ENCODE results near the gene PABPN1. TPM values are rescaled to one million over a fixed set of nuclear protein-coding genes. Genes with fewer than 3 reads are reported as not detected.
A peak's percentile ranks its signal among the peaks of the same experiment; 100 is the strongest.

Gene PABPN1
- total RNA-seq, 1 donor from 2014 or later = 298 TPM

DNA sequence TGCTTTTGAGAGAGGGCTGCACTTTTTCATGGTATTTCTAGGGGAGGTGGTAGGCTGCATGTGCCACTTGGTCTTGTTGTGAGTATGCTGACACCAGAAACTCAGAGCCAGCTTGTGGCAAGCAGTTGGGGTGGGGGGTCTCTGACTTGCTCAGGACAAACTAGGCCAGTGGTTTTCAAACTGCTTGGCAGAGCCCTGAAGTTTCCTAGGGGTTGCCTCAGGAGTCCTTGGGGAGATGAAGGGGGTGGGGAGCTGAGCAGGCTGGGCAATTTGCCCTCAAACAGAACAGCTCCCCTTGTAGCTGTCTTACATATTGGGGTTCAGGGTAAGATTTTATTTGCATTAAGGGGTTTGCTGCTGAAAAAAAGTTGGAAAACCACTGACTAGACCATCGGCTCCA lies 10.7 kb upstream of the PABPN1 start:
- H3F3A ChIP-seq (ENCODE audit: low read depth) = peaks cover 20% of the 10 kb centered on the region
- peaks cover 23% of the 10 kb centered on the region for H3K36me3 Mint-ChIP-seq
- H3K9ac ChIP-seq = no peak overlapping the region
- no peak for TF ChIP-seq EZH2 (IDR thresholded peaks at IDR 0.05)
- no peaks in the 10 kb centered on the region for H3K9me3 ChIP-seq (ENCODE audit: low read depth)
- H3K27ac Mint-ChIP-seq = no peak overlapping the region
- no peak overlapping the region for H3K4me3 ChIP-seq
- H3K4me3 Mint-ChIP-seq = no peak overlapping the region
- H3K4me2 ChIP-seq = no peak overlapping the region
- H4K20me1 ChIP-seq (ENCODE audit: low read depth) = no peaks in the 10 kb centered on the region
- peaks cover 3% of the 10 kb centered on the region for H3K36me3 ChIP-seq
- H3K4me1 ChIP-seq = peaks cover 12% of the 10 kb centered on the region
- no peak overlapping the region for H3K27ac ChIP-seq
- H3K9me3 Mint-ChIP-seq = peaks cover 2% of the 10 kb centered on the region
- H2AFZ ChIP-seq (replicated peaks) = no peak overlapping the region
- no peaks in the 10 kb centered on the region for H3K27me3 Mint-ChIP-seq (ENCODE audit: insufficient read depth, low read depth)
- no peak for DNase-seq (ENCODE audit: low spot score)
- no peaks in the 10 kb centered on the region for H3K27me3 ChIP-seq
- peaks cover 21% of the 10 kb centered on the region for H3K4me1 Mint-ChIP-seq
- peaks cover 22% of the 10 kb centered on the region for H3K79me2 ChIP-seq (ENCODE audit: low read depth)

DNA sequence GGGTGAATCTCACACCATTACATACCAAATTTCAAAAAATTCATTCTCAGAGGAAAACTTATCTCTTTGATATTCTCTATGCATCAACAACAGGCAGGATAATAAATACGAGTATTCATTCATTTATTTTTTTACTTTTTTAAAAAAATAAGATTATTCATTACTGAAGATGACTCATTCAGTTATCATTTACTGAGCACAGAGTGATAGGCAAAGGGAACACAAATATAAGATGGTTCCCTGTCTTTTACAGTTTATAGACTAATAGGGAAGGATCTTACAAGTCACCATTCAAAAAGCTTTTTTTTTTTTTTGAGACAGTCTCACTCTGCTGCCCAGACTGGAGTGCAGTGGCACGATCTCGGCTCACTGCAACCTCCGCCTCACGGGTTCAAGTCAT lies 5.0 kb upstream of the PABPN1 start:
- Histone ChIP-seq H2AFZ (replicated peaks) (no peak overlapping the region), H3K9ac (no peak overlapping the region)

DNA sequence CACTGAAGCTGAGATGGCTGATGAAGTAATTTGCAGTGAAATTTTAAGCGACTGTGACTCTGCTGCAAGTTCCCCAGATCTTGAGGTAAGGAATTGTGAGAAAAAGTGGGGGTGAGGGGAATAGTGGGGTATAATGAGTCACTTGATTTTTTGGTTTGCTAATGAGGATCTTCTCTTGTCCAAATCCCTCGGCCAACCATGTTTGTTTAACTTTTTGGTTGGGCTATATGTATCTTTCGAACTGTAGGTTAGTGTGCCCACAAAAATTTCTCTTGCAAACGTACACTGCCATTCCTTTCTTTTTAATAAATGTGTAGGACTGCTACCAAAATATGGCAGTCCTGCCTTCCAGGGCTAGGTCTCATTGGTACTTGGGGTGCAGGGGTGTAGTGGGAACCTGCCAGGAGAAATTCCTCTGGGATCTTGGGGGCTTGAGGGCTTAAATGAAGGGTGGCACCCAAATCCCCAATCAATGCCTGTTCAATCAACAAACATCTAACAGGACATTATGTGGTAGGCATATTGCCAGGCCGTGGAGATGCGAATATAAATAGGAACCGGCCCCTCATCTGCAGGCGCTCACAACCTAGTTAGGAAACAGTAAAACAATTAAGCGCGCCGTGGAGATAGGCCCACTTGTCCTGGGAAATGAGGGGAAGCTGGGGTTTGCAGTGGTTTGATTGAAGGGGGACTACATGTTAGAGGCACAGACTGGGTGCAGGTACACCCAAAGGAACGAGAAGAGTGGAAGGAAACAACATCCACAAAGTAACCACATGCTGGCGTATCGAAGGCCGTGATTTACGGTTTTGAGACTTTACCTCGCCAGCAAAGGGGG lies 1.3 kb upstream of the PABPN1 start:
- peaks cover 29% of the 10 kb centered on the region for H3K36me3 Mint-ChIP-seq
- Histone ChIP-seq H4K20me1 (ENCODE audit: low read depth) (peaks cover 20% of the 10 kb centered on the region), H3K9ac (no peak overlapping the region), H3K79me2 (ENCODE audit: low read depth) (peaks cover 29% of the 10 kb centered on the region), H3K4me1 (peaks cover 22% of the 10 kb centered on the region), H3K27me3 (no peaks in the 10 kb centered on the region), H3K36me3 (peaks cover 15% of the 10 kb centered on the region), H3K4me2 (peak overlapping the region; percentile 65), H3K9me3 (ENCODE audit: low read depth) (no peaks in the 10 kb centered on the region), H3K27ac (peak overlapping the region; percentile 95), H3K4me3 (peak overlapping the region; percentile 40), H2AFZ (replicated peaks) (peak overlapping the region; percentile 57), H3F3A (ENCODE audit: low read depth) (peaks cover 40% of the 10 kb centered on the region)
- DNase-seq (ENCODE audit: low spot score) = no peak
- H3K27ac Mint-ChIP-seq = peak overlapping the region; percentile 89
- peaks cover 13% of the 10 kb centered on the region for H3K27me3 Mint-ChIP-seq (ENCODE audit: insufficient read depth, low read depth)
- TF ChIP-seq EZH2 (IDR thresholded peaks at IDR 0.05) = no peak
- TF ChIP-seq EZH2phosphoT487 (IDR thresholded peaks at IDR 0.05) = no peak
- TF ChIP-seq, protein P1, sequence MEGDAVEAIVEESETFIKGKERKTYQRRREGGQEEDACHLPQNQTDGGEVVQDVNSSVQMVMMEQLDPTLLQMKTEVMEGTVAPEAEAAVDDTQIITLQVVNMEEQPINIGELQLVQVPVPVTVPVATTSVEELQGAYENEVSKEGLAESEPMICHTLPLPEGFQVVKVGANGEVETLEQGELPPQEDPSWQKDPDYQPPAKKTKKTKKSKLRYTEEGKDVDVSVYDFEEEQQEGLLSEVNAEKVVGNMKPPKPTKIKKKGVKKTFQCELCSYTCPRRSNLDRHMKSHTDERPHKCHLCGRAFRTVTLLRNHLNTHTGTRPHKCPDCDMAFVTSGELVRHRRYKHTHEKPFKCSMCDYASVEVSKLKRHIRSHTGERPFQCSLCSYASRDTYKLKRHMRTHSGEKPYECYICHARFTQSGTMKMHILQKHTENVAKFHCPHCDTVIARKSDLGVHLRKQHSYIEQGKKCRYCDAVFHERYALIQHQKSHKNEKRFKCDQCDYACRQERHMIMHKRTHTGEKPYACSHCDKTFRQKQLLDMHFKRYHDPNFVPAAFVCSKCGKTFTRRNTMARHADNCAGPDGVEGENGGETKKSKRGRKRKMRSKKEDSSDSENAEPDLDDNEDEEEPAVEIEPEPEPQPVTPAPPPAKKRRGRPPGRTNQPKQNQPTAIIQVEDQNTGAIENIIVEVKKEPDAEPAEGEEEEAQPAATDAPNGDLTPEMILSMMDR (IDR thresholded peaks at IDR 0.05) = no peak
- H3K4me1 Mint-ChIP-seq = peaks cover 27% of the 10 kb centered on the region
- H3K4me3 Mint-ChIP-seq = peak overlapping the region; percentile 93
- no peaks in the 10 kb centered on the region for H3K9me3 Mint-ChIP-seq

More for the DNA sequence above, 5.0 kb upstream of the PABPN1 start:
- Histone ChIP-seq H3F3A (ENCODE audit: low read depth) (peaks cover 29% of the 10 kb centered on the region), H3K27me3 (no peaks in the 10 kb centered on the region), H3K79me2 (ENCODE audit: low read depth) (no peaks in the 10 kb centered on the region), H3K4me1 (peaks cover 6% of the 10 kb centered on the region), H3K36me3 (peaks cover 3% of the 10 kb centered on the region), H4K20me1 (ENCODE audit: low read depth) (no peaks in the 10 kb centered on the region), H3K27ac (no peak overlapping the region), H3K9me3 (ENCODE audit: low read depth) (no peaks in the 10 kb centered on the region), H3K4me2 (no peak overlapping the region), H3K4me3 (no peak overlapping the region)
- no peak for DNase-seq (ENCODE audit: low spot score)
- no peak overlapping the region for H3K4me3 Mint-ChIP-seq
- H3K36me3 Mint-ChIP-seq = peaks cover 23% of the 10 kb centered on the region
- H3K27me3 Mint-ChIP-seq (ENCODE audit: insufficient read depth, low read depth) = peaks cover 10% of the 10 kb centered on the region
- H3K4me1 Mint-ChIP-seq = peaks cover 15% of the 10 kb centered on the region
- TF ChIP-seq EZH2 (IDR thresholded peaks at IDR 0.05) = no peak
- no peak for TF ChIP-seq EZH2phosphoT487 (IDR thresholded peaks at IDR 0.05)
- TF ChIP-seq, protein P1 (IDR thresholded peaks at IDR 0.05) = no peak
- H3K27ac Mint-ChIP-seq = no peak overlapping the region
- no peaks in the 10 kb centered on the region for H3K9me3 Mint-ChIP-seq
